Mucosa of stomach (tissue), 1 donor: ENCODE results near the gene DCX.

Source experiments
- H3K27me3 ChIP-seq: one replicate; pipeline ENCODE4 v1.7.0; 2013; ENCODE audit warnings: mild to moderate bottlenecking, low read length; ENCODE audit not compliant: control insufficient read depth, insufficient read depth
- H3K36me3 ChIP-seq: one replicate; pipeline ENCODE4 v1.7.0; 2013; ENCODE audit warnings: low read length; ENCODE audit not compliant: control insufficient read depth, insufficient read depth
- H3K4me1 ChIP-seq: one replicate; pipeline ENCODE4 v1.7.0; 2013; ENCODE audit warnings: mild to moderate bottlenecking, low read length; ENCODE audit not compliant: control insufficient read depth, insufficient read depth
- H3K4me3 ChIP-seq: one replicate; pipeline ENCODE4 v1.7.0; 2013; ENCODE audit warnings: low read length
- H3K9ac ChIP-seq: one replicate; pipeline ENCODE4 v1.7.0; 2013; ENCODE audit warnings: mild to moderate bottlenecking, low read length, moderate library complexity
- H3K9me3 ChIP-seq: one replicate; pipeline ENCODE4 v1.7.0; 2013; ENCODE audit warnings: mild to moderate bottlenecking, low read length, moderate library complexity; ENCODE audit not compliant: control insufficient read depth
- donor health status: Pancreatic carcinoma.

DCX gene

DNA sequence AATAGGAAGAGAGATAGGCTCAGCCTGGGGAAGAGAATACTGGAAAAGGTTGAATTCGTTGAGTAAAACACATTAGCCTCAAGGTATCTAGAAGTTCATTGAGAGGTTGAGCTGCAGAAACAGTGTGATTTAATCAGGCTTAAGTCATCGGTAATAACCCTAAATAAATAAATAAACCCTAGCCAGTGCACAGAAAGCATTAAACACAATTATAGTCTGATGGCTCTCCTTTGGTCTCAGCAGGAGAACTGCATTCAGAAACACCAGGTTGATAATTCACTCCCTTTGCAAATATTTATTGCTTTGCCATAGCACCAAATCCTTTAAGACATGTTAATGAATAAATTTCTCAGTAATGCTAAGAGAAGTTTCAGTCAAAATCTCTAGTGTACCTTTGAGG is 9.6 kb downstream of the DCX start:
- Histone ChIP-seq H3K4me3 (no peak overlapping the region), H3K4me1 (no peaks in the 10 kb centered on the region), H3K9ac (no peak overlapping the region), H3K9me3 (no peaks in the 10 kb centered on the region), H3K27me3 (no peaks in the 10 kb centered on the region), H3K36me3 (no peaks in the 10 kb centered on the region)

DNA sequence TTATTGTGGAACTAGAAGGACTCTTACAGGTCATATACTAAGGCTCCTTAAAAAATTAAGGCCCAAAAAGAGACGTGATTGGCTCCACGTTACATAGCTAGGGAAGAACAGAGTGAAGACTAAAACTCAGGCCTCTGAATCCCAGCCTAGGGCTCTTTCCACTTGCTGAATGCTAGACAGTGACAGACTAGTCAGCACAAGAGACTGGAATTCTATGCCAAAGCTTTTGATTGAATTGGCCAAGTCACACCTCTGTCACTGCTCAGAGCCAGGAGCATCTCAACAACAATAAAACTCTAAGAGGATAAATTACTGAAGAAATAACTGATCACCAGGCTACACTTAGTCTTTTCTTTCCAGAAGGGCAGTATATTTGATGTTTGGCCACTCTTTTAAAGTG is 16.8 kb downstream of the DCX start:
- Histone ChIP-seq H3K36me3 (no peaks in the 10 kb centered on the region), H3K4me3 (no peak overlapping the region), H3K9me3 (no peaks in the 10 kb centered on the region), H3K9ac (no peak overlapping the region), H3K27me3 (no peaks in the 10 kb centered on the region), H3K4me1 (no peaks in the 10 kb centered on the region)

DNA sequence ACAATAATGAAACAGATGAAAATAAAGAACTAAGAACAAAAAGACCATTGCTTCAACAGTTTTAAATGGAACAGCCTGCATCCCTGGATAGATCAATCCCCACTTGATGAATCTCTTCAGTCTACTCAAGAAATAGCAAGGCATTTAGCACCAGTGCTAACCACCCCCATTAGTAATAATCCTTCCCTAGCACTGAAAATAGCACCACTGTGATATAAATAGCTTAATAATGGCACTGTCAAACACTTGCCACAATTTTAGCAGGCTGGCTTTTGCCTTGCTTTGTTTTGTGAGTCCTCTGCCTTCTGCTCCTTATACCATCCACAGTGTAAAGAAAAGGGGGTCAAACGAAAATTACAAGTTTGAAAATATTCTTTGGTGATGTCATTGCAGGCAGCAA is 17.4 kb downstream of the DCX start:
- no peaks in the 10 kb centered on the region for H3K4me1 ChIP-seq
- no peak overlapping the region for H3K9ac ChIP-seq
- H3K36me3 ChIP-seq, result no peaks in the 10 kb centered on the region
- no peak overlapping the region for H3K4me3 ChIP-seq
- H3K27me3 ChIP-seq, result no peaks in the 10 kb centered on the region
- no peaks in the 10 kb centered on the region for H3K9me3 ChIP-seq

- no peaks in the 10 kb centered on the region for H3K9me3 ChIP-seq
- no peaks in the 10 kb centered on the region for H3K4me1 ChIP-seq
- no peaks in the 10 kb centered on the region for H3K36me3 ChIP-seq
- H3K9ac ChIP-seq, result no peak overlapping the region
- no peak overlapping the region for H3K4me3 ChIP-seq
- no peaks in the 10 kb centered on the region for H3K27me3 ChIP-seq
Measured at GRCh38 chrX:111387470-111388070, 24.4 kb downstream of the DCX start.

DNA sequence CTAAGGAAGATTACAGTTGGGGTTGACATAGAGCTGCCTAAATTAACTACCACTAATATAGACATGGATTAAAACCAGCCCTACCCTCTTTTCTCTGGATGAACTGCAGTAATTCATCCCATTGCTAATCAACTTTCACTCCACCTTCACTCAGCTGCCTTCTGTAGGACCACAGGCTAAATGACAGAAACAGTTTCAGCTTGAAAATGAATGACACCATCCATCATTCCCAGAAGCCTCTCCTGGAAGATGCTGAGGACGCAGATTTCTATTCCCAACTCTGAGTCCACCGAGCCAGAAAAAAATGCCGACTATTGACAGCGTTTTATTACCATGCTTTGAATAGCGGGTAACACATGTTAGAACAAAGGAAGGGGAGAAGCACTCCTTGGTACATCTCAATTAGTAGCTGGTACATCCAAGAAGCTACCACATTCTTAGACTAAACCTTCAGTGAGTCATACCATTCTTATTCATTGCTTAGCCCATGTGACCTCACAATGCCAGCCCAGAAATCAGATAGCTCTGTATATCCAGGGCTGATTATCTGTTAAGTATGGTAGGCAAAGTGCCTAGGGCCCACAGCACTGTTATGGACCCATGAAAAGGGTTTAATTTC is 25.3 kb downstream of the DCX start:
- H3K9me3 ChIP-seq, result no peaks in the 10 kb centered on the region
- H3K4me3 ChIP-seq, result no peak overlapping the region
- H3K9ac ChIP-seq, result no peak overlapping the region
- H3K27me3 ChIP-seq, result no peaks in the 10 kb centered on the region
- H3K36me3 ChIP-seq, result no peaks in the 10 kb centered on the region
- no peaks in the 10 kb centered on the region for H3K4me1 ChIP-seq

GRCh38 chrX:111386077-111386476 is 25.9 kb downstream of the DCX start:
- Histone ChIP-seq H3K4me1 (no peaks in the 10 kb centered on the region), H3K36me3 (no peaks in the 10 kb centered on the region), H3K9ac (no peak overlapping the region), H3K27me3 (no peaks in the 10 kb centered on the region), H3K9me3 (no peaks in the 10 kb centered on the region), H3K4me3 (no peak overlapping the region)

DNA sequence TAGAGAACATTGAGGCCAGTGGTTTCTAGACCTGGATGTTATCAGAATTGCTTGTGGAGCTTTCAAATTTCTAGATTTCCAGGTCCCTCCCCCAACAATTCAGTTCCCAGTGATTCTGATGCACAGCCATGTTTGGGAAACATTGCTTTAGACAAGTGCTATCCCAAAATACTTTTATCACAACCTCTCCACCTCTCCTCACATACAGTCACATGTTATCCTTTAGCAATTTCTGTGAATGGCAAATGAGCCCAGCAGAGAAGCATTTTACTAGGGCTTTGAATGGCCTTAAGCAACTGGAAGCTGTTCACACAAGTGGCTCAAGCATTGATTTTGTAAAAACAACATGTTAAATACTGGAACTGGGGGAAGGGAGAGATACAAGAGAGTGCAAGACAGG is 29.7 kb downstream of the DCX start:
- H3K9ac ChIP-seq, result no peak overlapping the region
- H3K4me1 ChIP-seq, result no peaks in the 10 kb centered on the region

GRCh38 chrX:111376897-111377578 is 35.0 kb downstream of the DCX start:
- H3K4me3 ChIP-seq, result no peak overlapping the region
- H3K4me1 ChIP-seq, result no peaks in the 10 kb centered on the region
- H3K9ac ChIP-seq, result no peak overlapping the region
- no peaks in the 10 kb centered on the region for H3K9me3 ChIP-seq
- H3K27me3 ChIP-seq, result no peaks in the 10 kb centered on the region
- H3K36me3 ChIP-seq, result no peaks in the 10 kb centered on the region

More for the DNA sequence above, 29.7 kb downstream of the DCX start:
- Histone ChIP-seq H3K27me3 (no peaks in the 10 kb centered on the region), H3K36me3 (no peaks in the 10 kb centered on the region), H3K4me3 (no peak overlapping the region), H3K9me3 (no peaks in the 10 kb centered on the region)

- no peak overlapping the region for H3K4me3 ChIP-seq
- H3K9me3 ChIP-seq, result no peaks in the 10 kb centered on the region
- H3K4me1 ChIP-seq, result no peaks in the 10 kb centered on the region
- H3K9ac ChIP-seq, result no peak overlapping the region
- H3K36me3 ChIP-seq, result no peaks in the 10 kb centered on the region
- no peaks in the 10 kb centered on the region for H3K27me3 ChIP-seq
Measured at GRCh38 chrX:111376486-111376885, 35.5 kb downstream of the DCX start.

DNA sequence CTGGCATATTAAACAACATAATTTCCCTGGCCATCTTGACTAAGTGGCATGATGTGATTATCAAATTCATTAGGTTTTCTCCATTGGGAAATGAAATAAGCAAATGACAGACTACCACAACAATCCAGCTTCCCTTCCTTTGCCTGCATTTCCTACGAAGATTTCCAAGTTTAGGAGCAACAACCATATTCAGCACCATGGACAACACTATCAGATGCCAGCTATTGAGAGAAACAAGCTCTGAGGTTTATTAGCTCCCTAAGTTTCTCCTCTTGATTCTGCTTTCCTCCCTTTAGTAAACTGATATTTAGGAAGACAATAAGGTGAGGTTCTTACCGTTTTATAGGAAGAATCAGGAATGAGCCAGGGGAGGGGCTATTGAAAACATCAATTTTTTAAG is 36.2 kb downstream of the DCX start:
- no peaks in the 10 kb centered on the region for H3K4me1 ChIP-seq
- H3K4me3 ChIP-seq, result no peak overlapping the region
- H3K9ac ChIP-seq, result no peak overlapping the region
- no peaks in the 10 kb centered on the region for H3K36me3 ChIP-seq
- no peaks in the 10 kb centered on the region for H3K27me3 ChIP-seq
- H3K9me3 ChIP-seq, result no peaks in the 10 kb centered on the region

DNA sequence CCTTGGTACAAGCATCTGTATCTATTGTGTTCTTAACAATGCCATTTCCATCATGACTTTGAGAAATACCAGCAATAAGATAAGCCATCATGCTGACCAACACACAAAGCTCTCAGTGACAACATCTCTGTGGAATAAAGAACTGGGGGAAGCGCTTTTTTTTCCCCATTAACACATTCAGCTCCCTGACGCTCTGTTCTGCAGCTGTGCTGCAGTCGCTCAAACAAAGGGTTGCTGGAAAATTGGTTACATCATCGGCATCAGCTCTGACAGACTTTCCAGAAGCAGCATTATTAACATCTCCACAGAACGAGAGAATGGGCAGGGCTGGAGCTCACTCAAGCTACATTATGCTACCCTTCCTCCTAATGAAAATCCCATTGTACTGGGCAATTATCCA is 39.9 kb downstream of the DCX start:
- H3K4me3 ChIP-seq, result no peak overlapping the region
- no peak overlapping the region for H3K9ac ChIP-seq
- H3K4me1 ChIP-seq, result no peaks in the 10 kb centered on the region
- H3K27me3 ChIP-seq, result no peaks in the 10 kb centered on the region
- H3K9me3 ChIP-seq, result no peaks in the 10 kb centered on the region
- no peaks in the 10 kb centered on the region for H3K36me3 ChIP-seq

GRCh38 chrX:111365770-111366325 is 46.1 kb downstream of the DCX start:
- H3K4me3 ChIP-seq, result no peak overlapping the region
- H3K9ac ChIP-seq, result no peak overlapping the region
- H3K36me3 ChIP-seq, result no peaks in the 10 kb centered on the region
- H3K4me1 ChIP-seq, result no peaks in the 10 kb centered on the region
- H3K27me3 ChIP-seq, result no peaks in the 10 kb centered on the region
- no peaks in the 10 kb centered on the region for H3K9me3 ChIP-seq
